Trophoblast cell (in vitro differentiated cells and primary cell): ENCODE data around the gene FOXK1.
"Not testable (repeated sequence)": the region's sequence is repeated elsewhere in the genome, so short reads cannot be mapped to it uniquely, and the experiment has no call there.

Experiments
- DNase-seq, 2 donors: peaks; one replicate each; pipeline ENCODE4 v3.0.0-alpha.2; 2016
- H2AFZ ChIP-seq: 2 replicates; pipeline ENCODE4 v1.6.1; 2013; ENCODE audit warnings: low read length, moderate library complexity, mild to moderate bottlenecking; ENCODE audit not compliant: insufficient read depth, poor library complexity
- H2AK5ac ChIP-seq: 2 replicates; pipeline ENCODE4 v1.6.1; 2013; ENCODE audit warnings: mild to moderate bottlenecking, low read length
- H2BK120ac ChIP-seq: 2 replicates; pipeline ENCODE4 v1.6.1; 2013; ENCODE audit warnings: low read length, mild to moderate bottlenecking, moderate library complexity; ENCODE audit not compliant: insufficient read depth, poor library complexity
- H2BK12ac ChIP-seq: 2 replicates; pipeline ENCODE4 v1.6.1; 2013; ENCODE audit warnings: mild to moderate bottlenecking, low read length, moderate library complexity
- H2BK5ac ChIP-seq: 2 replicates; pipeline ENCODE4 v1.6.1; 2013; ENCODE audit warnings: low read length, low read depth, moderate library complexity, mild to moderate bottlenecking; ENCODE audit not compliant: poor library complexity
- H3K14ac ChIP-seq: 2 replicates; pipeline ENCODE4 v1.6.1; 2013; ENCODE audit warnings: mild to moderate bottlenecking, low read length
- H3K18ac ChIP-seq: 2 replicates; pipeline ENCODE4 v1.6.1; 2013; ENCODE audit warnings: mild to moderate bottlenecking, low read length
- H3K23ac ChIP-seq: 2 replicates; pipeline ENCODE4 v1.6.1; 2013; ENCODE audit warnings: low read length
- H3K27ac ChIP-seq: 2 replicates; pipeline ENCODE4 v1.5.1; 2013; ENCODE audit warnings: low read depth, mild to moderate bottlenecking, inconsistent platforms, low read length, moderate library complexity
- H3K27me3 ChIP-seq: 2 replicates; pipeline ENCODE4 v1.6.1; 2013; ENCODE audit warnings: inconsistent platforms, mild to moderate bottlenecking, low read length, moderate library complexity; ENCODE audit not compliant: insufficient read depth
- H3K36me3 ChIP-seq, 2 experiments: 1 replicate in 1 of 2; 2 replicates in 1 of 2; pipeline ENCODE4 v1.6.1; 2013; ENCODE audit warnings: low read length in 2 of 2, mild to moderate bottlenecking in 2 of 2, moderate library complexity in 1 of 2; ENCODE audit not compliant: insufficient read depth in 2 of 2, control insufficient read depth in 1 of 2
- H3K4ac ChIP-seq: 2 replicates; pipeline ENCODE4 v1.6.1; 2013; ENCODE audit warnings: low read depth, mild to moderate bottlenecking, low read length, moderate library complexity
- H3K4me1 ChIP-seq, 2 experiments: 1 replicate in 1 of 2; 2 replicates in 1 of 2; pipeline ENCODE4 v1.6.1; 2013; ENCODE audit warnings: low read length in 2 of 2, mild to moderate bottlenecking in 2 of 2, moderate library complexity in 1 of 2; ENCODE audit not compliant: insufficient read depth in 2 of 2, control insufficient read depth in 1 of 2
- H3K4me2 ChIP-seq: 2 replicates; pipeline ENCODE4 v1.6.1; 2013; ENCODE audit warnings: inconsistent platforms, mild to moderate bottlenecking, low read length, moderate library complexity
- H3K4me3 ChIP-seq: 2 replicates; pipeline ENCODE4 v1.5.1; 2013; ENCODE audit warnings: mild to moderate bottlenecking, low read depth, low read length, inconsistent platforms
- H3K79me1 ChIP-seq: one replicate; pipeline ENCODE4 v1.6.1; 2013; ENCODE audit warnings: low read length
- H3K79me2 ChIP-seq: 2 replicates; pipeline ENCODE4 v1.6.1; 2013; ENCODE audit warnings: low read length, mild to moderate bottlenecking; ENCODE audit not compliant: control insufficient read depth, insufficient read depth, poor library complexity
- H3K9ac ChIP-seq: 2 replicates; pipeline ENCODE4 v1.6.1; 2013; ENCODE audit warnings: mild to moderate bottlenecking, low read length
- H3K9me3 ChIP-seq: 2 replicates; pipeline ENCODE4 v1.6.1; 2013; ENCODE audit warnings: low read depth, mild to moderate bottlenecking, control low read depth, inconsistent platforms, low read length; ENCODE audit not compliant: insufficient read depth
- H4K12ac ChIP-seq: 2 replicates; pipeline ENCODE4 v1.6.1; 2013; ENCODE audit warnings: low read depth, mild to moderate bottlenecking, low read length, moderate library complexity
- H4K8ac ChIP-seq: 2 replicates; pipeline ENCODE4 v1.6.1; 2013; ENCODE audit warnings: low read depth, mild to moderate bottlenecking, low read length, moderate library complexity
- H4K91ac ChIP-seq: one replicate; pipeline ENCODE4 v1.6.1; 2013; ENCODE audit warnings: low read depth, mild to moderate bottlenecking, low read length, moderate library complexity
- WGBS: extraction: QIAGEN DNeasy Blood & Tissue Kit; methylation state at CpG from one replicate; pipeline ENCODE4 v1.1.7; 2013; ENCODE audit warnings: missing lambda C conversion rate; ENCODE audit not compliant: insufficient read length, insufficient coverage; ENCODE audit errors: extremely low coverage; 5-methylcytosine and 5-hydroxymethylcytosine counted together

FOXK1 gene

DNA sequence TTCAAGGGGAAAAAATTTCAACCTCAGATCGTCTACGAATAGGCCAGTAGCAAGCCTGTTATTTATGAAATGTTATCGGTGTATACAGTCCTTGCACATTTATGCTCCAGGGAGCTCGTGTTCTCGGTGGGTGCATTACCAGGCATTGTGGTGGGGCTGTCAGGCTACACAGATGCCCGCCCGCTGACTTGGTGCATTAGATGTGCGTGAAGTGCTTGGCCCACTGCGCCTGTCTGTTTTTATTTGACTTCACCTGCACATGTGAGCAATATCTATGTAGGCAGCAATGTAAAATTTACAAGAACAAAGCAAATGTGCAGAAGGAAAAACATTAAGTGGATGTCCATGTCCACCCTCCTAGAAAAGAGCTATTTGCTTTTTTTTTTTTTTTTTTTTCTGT is 2.8 kb downstream of the FOXK1 start:
- Histone ChIP-seq H2BK12ac (no peak overlapping the region), H4K8ac (no peak overlapping the region), H3K27ac (no peak overlapping the region), H2AK5ac (no peak overlapping the region), H3K14ac (no peak overlapping the region), H3K18ac (no peak overlapping the region), H3K27me3 (no peaks in the 10 kb centered on the region), H4K12ac (no peak overlapping the region), H2BK120ac (no peak overlapping the region), H3K4me1 (peaks cover 13% of the 10 kb centered on the region in 2 experiments), H3K23ac (no peak overlapping the region), H4K91ac (no peak overlapping the region), H3K9ac (no peak overlapping the region), H3K79me2 (peaks cover 15% of the 10 kb centered on the region), H2AFZ (no peak overlapping the region), H3K4ac (no peak overlapping the region), H3K4me3 (no peak overlapping the region), H3K79me1 (peaks cover 14% of the 10 kb centered on the region), H2BK5ac (no peak overlapping the region), H3K36me3 (peaks cover 2% of the 10 kb centered on the region in 2 experiments), H3K9me3 (no peaks in the 10 kb centered on the region), H3K4me2 (no peak overlapping the region)
- no peak for DNase-seq
- no CpG with 5 or more reads among the region's 9 CpGs for WGBS

DNA sequence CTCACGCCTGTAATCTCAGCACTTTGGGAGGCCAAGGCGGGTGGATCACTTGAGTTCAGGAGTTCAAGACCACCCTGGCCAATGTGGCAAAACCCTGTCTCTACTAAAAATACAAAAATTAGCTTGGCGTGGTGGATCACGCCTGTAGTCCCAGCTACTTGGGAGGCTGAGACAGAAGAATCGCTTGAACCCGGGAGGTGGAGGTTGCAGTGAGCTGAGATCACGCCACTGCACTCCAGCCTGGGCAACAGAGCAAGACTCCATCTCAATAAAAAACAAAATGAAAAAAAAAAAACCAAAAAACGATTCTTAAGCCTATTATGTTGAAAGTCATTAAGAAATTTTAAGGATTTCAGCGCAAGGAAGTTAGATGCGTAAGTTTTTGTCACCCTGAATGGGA is 3.6 kb downstream of the FOXK1 start:
- not testable (repeated sequence) for H3K9ac ChIP-seq, H3K27me3 ChIP-seq, H2AFZ ChIP-seq, H4K8ac ChIP-seq, H3K23ac ChIP-seq, H3K4me2 ChIP-seq, H2BK120ac ChIP-seq, H2AK5ac ChIP-seq, H3K27ac ChIP-seq, H2BK12ac ChIP-seq, H3K4me3 ChIP-seq, H3K18ac ChIP-seq, H4K91ac ChIP-seq, H3K9me3 ChIP-seq, DNase-seq, H2BK5ac ChIP-seq, H3K36me3 ChIP-seq, H3K14ac ChIP-seq, H4K12ac ChIP-seq, H3K4ac ChIP-seq
- peaks cover 15% of the 10 kb centered on the region for H3K79me2 ChIP-seq
- no CpG with 5 or more reads among the region's 10 CpGs for WGBS
- H3K4me1 ChIP-seq, result peaks cover 13% of the 10 kb centered on the region in 2 experiments
- peaks cover 14% of the 10 kb centered on the region for H3K79me1 ChIP-seq

DNA sequence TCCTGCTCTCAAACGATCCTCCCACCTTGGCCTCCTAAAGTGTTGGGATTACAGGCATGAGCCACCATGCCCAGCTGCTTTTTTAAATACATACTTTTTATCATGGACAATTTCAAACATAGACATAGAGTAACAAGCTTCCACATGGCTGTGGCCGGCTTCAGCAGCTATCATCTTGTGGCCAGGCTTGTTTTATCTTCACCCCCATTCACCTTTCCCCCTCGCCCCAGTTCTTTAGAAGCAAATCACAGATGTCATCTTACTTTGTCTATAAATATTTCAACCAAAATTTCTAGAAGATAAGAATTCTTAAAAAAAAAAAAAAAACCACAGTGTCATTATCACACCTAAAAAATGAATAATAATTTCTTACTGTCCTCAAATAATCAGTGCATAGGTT is 5.9 kb downstream of the FOXK1 start:
- Histone ChIP-seq H2AK5ac (no peak overlapping the region), H3K4me2 (no peak overlapping the region), H3K4me1 (peaks cover 10% of the 10 kb centered on the region in 2 experiments), H3K23ac (no peak overlapping the region), H3K9me3 (no peaks in the 10 kb centered on the region), H3K4me3 (no peak overlapping the region), H4K12ac (no peak overlapping the region), H2BK120ac (no peak overlapping the region), H3K4ac (no peak overlapping the region), H2BK12ac (no peak overlapping the region), H3K27ac (no peak overlapping the region), H3K36me3 (peaks cover 2% of the 10 kb centered on the region in 2 experiments), H2AFZ (no peak overlapping the region), H3K79me1 (peaks cover 8% of the 10 kb centered on the region), H4K91ac (no peak overlapping the region), H3K27me3 (no peaks in the 10 kb centered on the region), H4K8ac (no peak overlapping the region), H3K18ac (no peak overlapping the region), H3K9ac (no peak overlapping the region), H3K79me2 (peaks cover 11% of the 10 kb centered on the region), H3K14ac (no peak overlapping the region), H2BK5ac (no peak overlapping the region)
- no CpG with 5 or more reads among the region's 3 CpGs for WGBS
- DNase-seq, result no peak

DNA sequence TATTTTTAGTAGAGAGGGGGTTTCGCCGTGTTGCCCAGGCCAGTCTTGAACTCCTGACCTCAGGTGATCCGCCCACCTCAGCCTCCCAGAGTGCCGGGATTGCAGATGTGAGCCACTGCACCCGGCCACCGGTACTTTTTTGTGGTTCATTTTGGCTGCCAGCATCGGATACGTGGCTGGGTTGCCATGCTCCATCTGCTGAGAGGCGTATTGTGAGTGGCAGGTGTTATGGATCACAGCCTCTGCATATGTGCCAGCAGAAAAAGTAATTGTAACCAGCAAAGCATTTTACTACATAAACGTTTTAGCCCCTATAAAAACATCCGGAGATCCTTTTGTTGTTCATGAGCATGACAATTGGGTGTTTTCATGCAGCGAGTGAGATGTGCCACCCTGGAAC is 7.1 kb downstream of the FOXK1 start:
- Histone ChIP-seq H2AFZ (no peak overlapping the region), H3K4ac (no peak overlapping the region)
- no CpG with 5 or more reads among the region's 12 CpGs for WGBS

More for the DNA sequence above, 7.1 kb downstream of the FOXK1 start:
- Histone ChIP-seq H2BK12ac (no peak overlapping the region), H2BK120ac (no peak overlapping the region), H3K4me3 (no peak overlapping the region), H2AK5ac (no peak overlapping the region), H3K27me3 (no peaks in the 10 kb centered on the region), H3K4me1 (no peaks in the 10 kb centered on the region), H3K79me2 (peaks cover 2% of the 10 kb centered on the region), H3K9ac (no peak overlapping the region), H4K91ac (no peak overlapping the region), H3K14ac (no peak overlapping the region), H4K12ac (no peak overlapping the region), H2BK5ac (no peak overlapping the region), H3K4me2 (no peak overlapping the region), H3K27ac (no peak overlapping the region), H3K18ac (no peak overlapping the region), H4K8ac (no peak overlapping the region), H3K23ac (no peak overlapping the region), H3K36me3 (peaks cover 0 to 2% of the 10 kb centered on the region in 2 experiments), H3K9me3 (no peaks in the 10 kb centered on the region), H3K79me1 (no peaks in the 10 kb centered on the region)
- DNase-seq, result no peak
